Endometrium (tissue), 2 donors: ENCODE data around the gene WNT9B.

ENCODE experiments used
- FAIRE-seq: peaks from 2 replicates; lab custom pipeline; 2012; peaks lifted over from hg19 to GRCh38; lab: Jason Lieb, UNC
- donor health status: control.
- donor health status: control.

WNT9B gene

GRCh38 chr17:46851029-46851741 lies at the start of gene WNT9B:
Gene WNT9B, plus strand, starts transcription at chr17:46851583. Its CDS starts 56 bp downstream, at chr17:46851639.
- no peak for FAIRE-seq

- FAIRE-seq = no peak
These were observed 48.6 kb upstream of the WNT9B start for GRCh38 chr17:46802800-46803199.

- no peak for FAIRE-seq
These were observed 47.8 kb upstream of the WNT9B start for GRCh38 chr17:46803544-46803943.

GRCh38 chr17:46805771-46806170 lies 45.6 kb upstream of the WNT9B start:
- FAIRE-seq = no peak

- FAIRE-seq = no peak
These were observed 42.2 kb upstream of the WNT9B start for GRCh38 chr17:46809110-46809571.

GRCh38 chr17:46810837-46811236 lies 40.5 kb upstream of the WNT9B start:
- no peak for FAIRE-seq

GRCh38 chr17:46811978-46812583 lies 39.3 kb upstream of the WNT9B start:
- no peak for FAIRE-seq

- no peak for FAIRE-seq
These were observed 38.6 kb upstream of the WNT9B start for GRCh38 chr17:46812624-46813318.

- FAIRE-seq = no peak
These were observed 37.5 kb upstream of the WNT9B start for GRCh38 chr17:46813920-46814319.

GRCh38 chr17:46814446-46814845 lies 36.9 kb upstream of the WNT9B start:
- no peak for FAIRE-seq

GRCh38 chr17:46815474-46816353 lies 35.7 kb upstream of the WNT9B start:
- FAIRE-seq = no peak

GRCh38 chr17:46817151-46817900 lies 34.1 kb upstream of the WNT9B start:
- no peak for FAIRE-seq

- no peak for FAIRE-seq
These were observed 33.5 kb upstream of the WNT9B start for GRCh38 chr17:46817901-46818209.

GRCh38 chr17:46818316-46818928 lies 33.0 kb upstream of the WNT9B start, which contains the start of gene WNT3:
Gene WNT3, minus strand, starts transcription at chr17:46818692. Its CDS starts 95 bp downstream, at chr17:46818597.
- FAIRE-seq = no peak

- FAIRE-seq = no peak
These were observed 32.2 kb upstream of the WNT9B start for GRCh38 chr17:46818929-46819859.

- no peak for FAIRE-seq
These were observed 31.5 kb upstream of the WNT9B start for GRCh38 chr17:46819906-46820351.

GRCh38 chr17:46820592-46821450 lies 30.6 kb upstream of the WNT9B start:
- FAIRE-seq = no peak

GRCh38 chr17:46821482-46822387 lies 29.6 kb upstream of the WNT9B start:
- no peak for FAIRE-seq
